ENCODE results near the gene KCNJ4.

DNA sequence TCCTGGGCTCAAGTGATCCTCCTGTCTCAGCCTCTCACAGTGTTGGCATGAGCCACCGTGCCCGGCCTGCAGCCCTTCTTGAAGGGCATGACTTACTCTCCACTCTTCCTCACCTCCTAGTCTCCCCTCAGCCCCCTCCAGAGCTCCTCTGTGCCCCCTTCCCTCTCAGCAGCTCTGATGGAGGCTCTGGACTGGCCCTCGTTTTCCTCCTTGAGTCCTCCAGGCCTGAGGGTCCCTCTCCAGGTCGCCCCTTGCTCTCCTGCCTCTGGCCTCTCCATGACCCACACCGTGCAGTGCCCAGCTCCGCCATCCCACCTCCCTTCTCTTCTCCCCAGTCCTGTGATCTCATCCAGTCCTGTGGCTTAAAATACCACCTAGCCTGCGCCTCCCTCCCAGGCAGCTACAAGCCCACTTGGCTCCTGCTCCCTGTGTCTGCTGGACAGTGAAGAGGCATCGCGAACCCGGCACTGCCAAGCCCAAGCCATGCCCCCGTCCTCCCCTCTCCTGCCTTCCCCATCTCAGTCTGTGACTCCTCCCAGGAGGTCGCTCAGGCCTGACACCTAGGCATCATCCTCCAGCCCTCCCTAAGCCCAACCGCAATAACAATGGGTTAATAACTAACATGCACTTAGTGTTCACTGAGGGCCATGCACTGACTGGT is 11.9 kb downstream of the KCNJ4 start:
- no peak for TF ChIP-seq POLR2A (IDR thresholded peaks at IDR 0.05; ENCODE audit: low read length)
- TF ChIP-seq, protein P1, sequence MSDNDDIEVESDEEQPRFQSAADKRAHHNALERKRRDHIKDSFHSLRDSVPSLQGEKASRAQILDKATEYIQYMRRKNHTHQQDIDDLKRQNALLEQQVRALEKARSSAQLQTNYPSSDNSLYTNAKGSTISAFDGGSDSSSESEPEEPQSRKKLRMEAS (IDR thresholded peaks at IDR 0.05) = no peak
- no peak for TF ChIP-seq EP300 (IDR thresholded peaks at IDR 0.05)
- TF ChIP-seq, protein P2, sequence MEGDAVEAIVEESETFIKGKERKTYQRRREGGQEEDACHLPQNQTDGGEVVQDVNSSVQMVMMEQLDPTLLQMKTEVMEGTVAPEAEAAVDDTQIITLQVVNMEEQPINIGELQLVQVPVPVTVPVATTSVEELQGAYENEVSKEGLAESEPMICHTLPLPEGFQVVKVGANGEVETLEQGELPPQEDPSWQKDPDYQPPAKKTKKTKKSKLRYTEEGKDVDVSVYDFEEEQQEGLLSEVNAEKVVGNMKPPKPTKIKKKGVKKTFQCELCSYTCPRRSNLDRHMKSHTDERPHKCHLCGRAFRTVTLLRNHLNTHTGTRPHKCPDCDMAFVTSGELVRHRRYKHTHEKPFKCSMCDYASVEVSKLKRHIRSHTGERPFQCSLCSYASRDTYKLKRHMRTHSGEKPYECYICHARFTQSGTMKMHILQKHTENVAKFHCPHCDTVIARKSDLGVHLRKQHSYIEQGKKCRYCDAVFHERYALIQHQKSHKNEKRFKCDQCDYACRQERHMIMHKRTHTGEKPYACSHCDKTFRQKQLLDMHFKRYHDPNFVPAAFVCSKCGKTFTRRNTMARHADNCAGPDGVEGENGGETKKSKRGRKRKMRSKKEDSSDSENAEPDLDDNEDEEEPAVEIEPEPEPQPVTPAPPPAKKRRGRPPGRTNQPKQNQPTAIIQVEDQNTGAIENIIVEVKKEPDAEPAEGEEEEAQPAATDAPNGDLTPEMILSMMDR (IDR thresholded peaks at IDR 0.05) = no peak
- TF ChIP-seq KDM1A (IDR thresholded peaks at IDR 0.05; ENCODE audit: low read depth) = no peak
- no peak for TF ChIP-seq CEBPB (IDR thresholded peaks at IDR 0.05)
- TF ChIP-seq CBX2 (IDR thresholded peaks at IDR 0.05; ENCODE audit: borderline replicate concordance, low read depth) = no peak
- no peak for TF ChIP-seq RAD21 (conservative IDR thresholded peaks at IDR 0.05 in 1 of 2, IDR thresholded peaks at IDR 0.05 in 1 of 2)
- TF ChIP-seq CBX8 (IDR thresholded peaks at IDR 0.05) = no peak
- TF ChIP-seq RFX5 (IDR thresholded peaks at IDR 0.05) = no peak
- TF ChIP-seq, protein P3, sequence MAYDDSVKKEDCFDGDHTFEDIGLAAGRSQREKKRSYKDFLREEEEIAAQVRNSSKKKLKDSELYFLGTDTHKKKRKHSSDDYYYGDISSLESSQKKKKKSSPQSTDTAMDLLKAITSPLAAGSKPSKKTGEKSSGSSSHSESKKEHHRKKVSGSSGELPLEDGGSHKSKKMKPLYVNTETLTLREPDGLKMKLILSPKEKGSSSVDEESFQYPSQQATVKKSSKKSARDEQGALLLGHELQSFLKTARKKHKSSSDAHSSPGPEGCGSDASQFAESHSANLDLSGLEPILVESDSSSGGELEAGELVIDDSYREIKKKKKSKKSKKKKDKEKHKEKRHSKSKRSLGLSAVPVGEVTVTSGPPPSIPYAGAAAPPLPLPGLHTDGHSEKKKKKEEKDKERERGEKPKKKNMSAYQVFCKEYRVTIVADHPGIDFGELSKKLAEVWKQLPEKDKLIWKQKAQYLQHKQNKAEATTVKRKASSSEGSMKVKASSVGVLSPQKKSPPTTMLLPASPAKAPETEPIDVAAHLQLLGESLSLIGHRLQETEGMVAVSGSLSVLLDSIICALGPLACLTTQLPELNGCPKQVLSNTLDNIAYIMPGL (CRISPR knock-in tag; IDR thresholded peaks at IDR 0.05; ENCODE audit: borderline replicate concordance) = no peak
- TF ChIP-seq NR3C1 (IDR thresholded peaks at IDR 0.05) = no peak

Data from A549 (cell line).